ENCODE measurements around the gene GMPR2.

GMPR2 gene

DNA sequence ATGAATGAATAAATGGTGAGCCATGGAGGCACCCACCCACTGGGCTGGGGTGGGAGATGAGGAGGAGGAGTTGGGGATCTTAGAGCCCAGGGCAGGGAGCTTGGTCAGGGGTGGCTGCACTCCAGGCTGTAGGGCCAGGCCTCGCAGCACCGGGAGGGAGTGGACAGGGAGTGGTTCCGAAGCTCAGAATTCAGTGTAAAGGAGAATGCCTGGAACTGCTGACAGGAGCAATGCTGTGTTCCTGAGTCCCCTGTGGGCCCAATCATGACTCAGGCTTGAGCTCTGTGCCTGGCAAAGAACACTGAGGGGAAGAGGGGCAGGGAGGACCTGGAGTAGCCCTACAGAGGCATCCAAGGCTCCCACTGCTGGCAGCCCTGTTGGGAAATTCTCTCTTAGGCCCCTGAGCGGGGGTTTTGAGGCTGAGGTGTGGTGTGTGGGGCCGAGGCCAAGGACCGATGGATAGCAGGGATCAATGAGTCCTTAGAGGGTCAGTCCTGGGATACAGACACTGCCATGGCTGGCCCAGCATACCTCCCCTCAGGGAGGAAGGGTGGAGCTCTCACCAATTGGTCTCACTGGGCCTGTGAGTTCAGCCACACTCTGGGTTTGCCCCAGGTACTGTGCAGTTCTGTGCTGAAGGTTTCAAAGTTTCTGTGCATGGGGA, 48.2 kb downstream of the GMPR2 start:
- Mint-ChIP-seq H3K4me1 (ENCODE audit: low read depth) (peaks cover 20% of the 10 kb centered on the region), H3K27me3 (ENCODE audit: low read depth) (peaks cover 2% of the 10 kb centered on the region), H3K27ac (no peak overlapping the region), H3K36me3 (ENCODE audit: low read depth) (peaks cover 3% of the 10 kb centered on the region), H3K9me3 (no peaks in the 10 kb centered on the region), H3K4me3 (no peak overlapping the region)
- no peak for DNase-seq (ENCODE audit: low spot score)

- Mint-ChIP-seq H3K4me3 (no peak overlapping the region), H3K9me3 (no peaks in the 10 kb centered on the region), H3K27me3 (ENCODE audit: low read depth) (peaks cover 2% of the 10 kb centered on the region), H3K36me3 (ENCODE audit: low read depth) (peaks cover 3% of the 10 kb centered on the region), H3K27ac (no peak overlapping the region), H3K4me1 (ENCODE audit: low read depth) (peaks cover 20% of the 10 kb centered on the region)
- no peak for DNase-seq (ENCODE audit: low spot score)
These were observed 48.9 kb downstream of the GMPR2 start for GRCh38 chr14:24281636-24282035.

DNA sequence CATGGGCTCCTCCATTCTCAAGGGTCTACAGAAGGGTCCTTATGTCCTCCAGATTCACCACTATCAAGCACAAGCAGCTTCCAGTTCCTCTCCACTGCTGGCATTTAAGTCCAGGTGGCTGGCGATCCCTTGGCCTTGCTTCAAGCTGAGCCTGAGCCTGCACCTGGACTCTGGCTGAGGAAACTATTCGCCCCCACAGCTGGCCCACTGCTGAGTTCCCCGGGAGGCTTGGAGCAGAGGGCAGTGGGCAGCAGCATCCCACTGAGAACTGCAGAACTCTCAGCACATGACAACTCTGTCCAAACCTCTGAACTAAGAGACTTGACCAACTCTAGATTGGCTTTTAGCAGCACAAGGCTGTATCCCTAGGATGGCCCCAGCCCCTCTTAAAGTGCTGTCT, 50.0 kb downstream of the GMPR2 start:
- no peak for DNase-seq (ENCODE audit: low spot score)
- Mint-ChIP-seq H3K4me3 (no peak overlapping the region), H3K27me3 (ENCODE audit: low read depth) (peaks cover 2% of the 10 kb centered on the region), H3K27ac (no peak overlapping the region), H3K36me3 (ENCODE audit: low read depth) (peaks cover 3% of the 10 kb centered on the region), H3K4me1 (ENCODE audit: low read depth) (peaks cover 17% of the 10 kb centered on the region), H3K9me3 (no peaks in the 10 kb centered on the region)

DNA sequence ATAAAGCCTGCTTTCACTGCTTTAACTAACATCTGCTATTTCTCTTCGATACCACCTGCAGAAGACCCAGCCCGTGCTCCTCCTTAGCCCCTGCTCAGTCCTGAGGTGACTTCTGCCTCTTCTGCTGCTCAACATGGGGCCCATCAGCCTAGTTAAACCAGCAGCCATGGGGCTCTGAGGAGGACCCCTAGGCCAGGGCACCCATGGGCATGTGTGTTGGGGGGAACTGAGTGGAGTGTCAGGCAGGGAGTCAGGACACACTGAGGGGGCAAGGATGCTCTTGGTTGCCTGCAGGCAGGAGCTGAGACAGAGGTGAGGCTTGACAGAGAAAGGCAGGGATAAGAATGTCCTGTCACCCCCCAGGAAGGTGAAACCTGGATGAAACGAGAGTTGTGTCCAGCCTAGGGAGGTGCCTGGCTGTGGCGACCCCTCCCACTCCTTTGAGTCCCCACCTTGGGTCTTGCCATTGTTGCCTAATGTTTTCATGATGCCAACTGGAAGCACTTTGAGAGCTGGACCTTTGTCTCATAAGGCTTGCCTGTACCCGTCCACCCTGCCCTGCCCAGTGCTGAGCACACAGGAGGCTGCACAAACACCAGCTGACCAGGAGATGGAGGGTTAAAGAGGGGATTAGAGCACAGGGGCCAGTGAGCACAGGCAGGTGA, 51.2 kb downstream of the GMPR2 start:
- Mint-ChIP-seq H3K27ac (no peak overlapping the region), H3K27me3 (ENCODE audit: low read depth) (peaks cover 4% of the 10 kb centered on the region)

DNA sequence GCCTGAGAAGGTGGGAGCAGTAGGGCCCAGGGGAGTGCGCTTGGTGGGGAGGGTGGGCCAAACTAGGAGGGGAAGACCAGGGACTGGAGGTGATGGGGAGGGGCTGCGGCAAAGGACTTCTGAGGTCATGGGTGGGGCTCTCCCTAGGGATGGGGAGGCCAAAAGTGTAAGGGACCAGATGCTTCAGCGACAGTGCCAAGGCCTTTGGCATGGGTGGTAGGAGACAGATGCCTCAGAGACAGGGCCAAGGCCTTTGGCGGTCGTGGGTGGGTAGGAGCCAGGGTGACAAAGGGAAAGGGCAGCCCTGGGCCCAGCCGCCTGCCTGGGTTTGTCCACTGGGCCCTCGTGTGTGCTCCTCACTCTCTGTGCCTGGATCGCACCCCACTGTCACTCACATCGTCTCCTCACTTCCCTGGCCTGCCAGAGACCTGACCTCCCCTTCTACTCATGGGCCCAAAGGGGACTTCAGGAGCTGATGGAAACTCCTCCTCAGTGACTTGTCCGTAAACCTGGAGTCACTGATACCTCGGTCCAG, 51.8 kb downstream of the GMPR2 start:
- no peaks in the 10 kb centered on the region for H3K9me3 Mint-ChIP-seq
- no peak overlapping the region for H3K4me3 Mint-ChIP-seq
- H3K36me3 Mint-ChIP-seq (ENCODE audit: low read depth) = peaks cover 1% of the 10 kb centered on the region
- DNase-seq (ENCODE audit: low spot score) = no peak
- H3K27ac Mint-ChIP-seq = no peak overlapping the region
- H3K27me3 Mint-ChIP-seq (ENCODE audit: low read depth) = peaks cover 4% of the 10 kb centered on the region
- H3K4me1 Mint-ChIP-seq (ENCODE audit: low read depth) = peaks cover 4% of the 10 kb centered on the region

More for the DNA sequence above, 51.2 kb downstream of the GMPR2 start:
- H3K36me3 Mint-ChIP-seq (ENCODE audit: low read depth) = peaks cover 1% of the 10 kb centered on the region
- H3K4me3 Mint-ChIP-seq = no peak overlapping the region
- H3K4me1 Mint-ChIP-seq (ENCODE audit: low read depth) = peaks cover 9% of the 10 kb centered on the region
- DNase-seq (ENCODE audit: low spot score) = no peak
- H3K9me3 Mint-ChIP-seq = no peaks in the 10 kb centered on the region

DNA sequence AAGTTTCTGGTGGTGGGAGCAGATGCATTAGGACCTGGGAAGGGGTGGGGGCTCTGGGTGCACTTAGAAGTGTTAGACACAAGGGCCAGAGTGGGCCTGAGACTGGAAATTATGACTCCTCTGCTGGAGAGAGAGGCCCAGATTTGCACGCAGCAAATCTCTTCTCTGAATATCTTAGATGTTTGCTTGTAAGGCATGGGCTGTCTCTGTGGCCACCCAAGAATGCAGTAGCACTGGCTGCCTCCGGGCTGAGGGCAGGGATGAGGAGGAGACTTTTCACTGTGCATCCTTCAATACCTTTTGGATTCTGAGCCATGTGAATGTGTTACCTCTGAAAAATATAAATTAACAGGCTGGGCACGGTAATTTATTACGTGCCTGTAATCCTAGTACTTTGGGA, 52.6 kb downstream of the GMPR2 start:
- no peak for DNase-seq (ENCODE audit: low spot score)
- H3K36me3 Mint-ChIP-seq (ENCODE audit: low read depth) = peaks cover 8% of the 10 kb centered on the region
- peaks cover 9% of the 10 kb centered on the region for H3K4me1 Mint-ChIP-seq (ENCODE audit: low read depth)
- H3K27me3 Mint-ChIP-seq (ENCODE audit: low read depth) = peaks cover 4% of the 10 kb centered on the region
- H3K9me3 Mint-ChIP-seq = no peaks in the 10 kb centered on the region
- H3K4me3 Mint-ChIP-seq = no peak overlapping the region
- no peak overlapping the region for H3K27ac Mint-ChIP-seq

DNA sequence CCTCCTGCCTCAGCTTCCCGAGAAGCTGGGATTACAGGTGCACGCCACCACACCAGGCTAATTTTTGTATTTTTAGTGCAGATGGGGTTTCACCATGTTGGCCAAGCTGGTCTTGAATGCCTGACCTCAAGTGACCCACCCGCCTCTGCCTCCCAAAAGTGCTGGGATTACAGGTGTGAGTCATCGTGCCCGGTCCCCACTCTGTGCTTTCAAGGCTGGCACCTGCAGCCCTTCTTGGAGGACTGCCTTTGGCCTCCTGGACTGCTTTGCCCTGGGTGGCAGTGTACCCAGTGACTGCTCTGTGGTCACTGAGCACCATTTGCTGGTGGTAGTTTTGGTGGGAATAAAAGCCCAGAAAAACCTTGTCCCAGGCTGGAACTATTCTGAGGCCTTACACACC, 54.3 kb downstream of the GMPR2 start:
- Mint-ChIP-seq H3K9me3 (no peaks in the 10 kb centered on the region), H3K4me3 (no peak overlapping the region), H3K4me1 (ENCODE audit: low read depth) (peaks cover 7% of the 10 kb centered on the region), H3K27me3 (ENCODE audit: low read depth) (peaks cover 4% of the 10 kb centered on the region), H3K36me3 (ENCODE audit: low read depth) (peaks cover 19% of the 10 kb centered on the region), H3K27ac (no peak overlapping the region)
- DNase-seq (ENCODE audit: low spot score) = no peak
